HepG2 (cell line): ENCODE results near the gene GALNT18. TPM values are rescaled to one million over a fixed set of nuclear protein-coding genes. Genes with fewer than 3 reads are reported as not detected.

Source experiments
- ATAC-seq: fragments of 200-7000 bp; cut with Tn5 transposase; 3 replicates; pipeline ENCODE4 v1.9.1; 2020; ENCODE audit warnings: mild to moderate bottlenecking, moderate library complexity
- BruUV-seq: library from RNA; stranded (reverse); fragments of 400-500 nt; replicated peaks from 2 replicates; lab custom pipeline; 2021; lab: Mats Ljungman, UMichigan
- CTCF ChIA-PET: fragments of 300-600 bp; formaldehyde crosslinking; extraction: SDS; loops from one replicate; lab custom pipeline; 2021; ENCODE audit warnings: low total read pairs, inconsistent platforms, low intra/inter-chr PET ratio; lab: Yijun Ruan, JAX
- POLR2A ChIA-PET: fragments of 350-600 bp; sonication (Branson Sonifier 250); formaldehyde crosslinking; loops from one replicate; lab custom pipeline; 2020; ENCODE audit warnings: antibody characterized with exemption, inconsistent platforms; lab: Yijun Ruan, JAX
- DNase-seq: peaks from one replicate; pipeline ENCODE4 v3.0.0-alpha.2; 2015; ENCODE audit warnings: low spot score
- FAIRE-seq: peaks from 3 replicates; lab custom pipeline; 2011; peaks lifted over from hg19 to GRCh38; lab: Jason Lieb, UNC
- H2AFZ ChIP-seq: one replicate; pipeline ENCODE4 v1.6.1; 2011; ENCODE audit warnings: low read length, inconsistent platforms
- H3K27ac ChIP-seq: fragments of 300-600 bp; 3 replicates; pipeline ENCODE4 v1.8.0; 2011; ENCODE audit warnings: mixed run types, mild to moderate bottlenecking, mixed read lengths, low read length, inconsistent platforms; ENCODE audit not compliant: insufficient read depth; ENCODE audit errors: extremely low read length
- H3K27me3 ChIP-seq, 2 experiments: fragments of 200-600 bp in 1 of 2; 2 replicates in 1 of 2; 3 replicates in 1 of 2; pipeline versions ENCODE4 v1.6.0 to v1.8.0; 2011; ENCODE audit warnings: low read length in 2 of 2, mild to moderate bottlenecking in 2 of 2, moderate library complexity in 2 of 2, inconsistent platforms in 1 of 2; ENCODE audit not compliant: insufficient read depth in 2 of 2, control insufficient read depth in 1 of 2
- H3K36me3 ChIP-seq, 2 experiments: fragments of 200-600 bp in 1 of 2; replicated peaks in 1 of 2; 2 replicates in 1 of 2; 3 replicates in 1 of 2; pipeline versions ENCODE4 v1.5.1 to v1.8.0; 2011; ENCODE audit warnings: low read length in 2 of 2, inconsistent platforms in 1 of 2; ENCODE audit not compliant: insufficient read depth in 2 of 2, control insufficient read depth in 1 of 2
- H3K4me1 ChIP-seq: 2 replicates; pipeline ENCODE4 v1.5.1; 2012; ENCODE audit warnings: low read length, inconsistent platforms; ENCODE audit not compliant: insufficient read depth
- H3K4me2 ChIP-seq: 2 replicates; pipeline ENCODE4 v1.6.0; 2011; ENCODE audit warnings: low read depth, low read length, inconsistent platforms
- H3K4me3 ChIP-seq, 3 experiments: fragments of 200-600 bp in 1 of 3; sonication (generic), shearing (Covaris generic) in 1 of 3; replicated peaks in 1 of 3; 2 replicates each; pipeline ENCODE4 v1.5.1; 2011 to 2016; ENCODE audit warnings: low read length in 3 of 3, inconsistent platforms in 2 of 3, low read depth in 2 of 3, mild to moderate bottlenecking in 2 of 3, control low read depth in 1 of 3, mixed read lengths in 1 of 3; ENCODE audit not compliant: insufficient read depth in 1 of 3
- H3K79me2 ChIP-seq: one replicate; pipeline ENCODE4 v1.6.1; 2011; ENCODE audit warnings: low read length, inconsistent platforms; ENCODE audit not compliant: insufficient read depth
- H3K9ac ChIP-seq: 2 replicates; pipeline ENCODE4 v1.6.0; 2011; ENCODE audit warnings: mild to moderate bottlenecking, low read depth, low read length, inconsistent platforms; ENCODE audit not compliant: insufficient read depth
- H3K9me3 ChIP-seq: 2 replicates; pipeline ENCODE4 v1.5.1; 2012; ENCODE audit warnings: mild to moderate bottlenecking, low read length
- H4K20me1 ChIP-seq: 2 replicates; pipeline ENCODE4 v1.6.0; 2011; ENCODE audit warnings: inconsistent platforms, mild to moderate bottlenecking, low read length, moderate library complexity; ENCODE audit not compliant: insufficient read depth
- DNMT3B ChIP-seq: conservative IDR thresholded peaks from 2 replicates; pipeline ENCODE4 v1.6.1; 2016; ENCODE audit warnings: missing biosample characterization, control low read depth
- FOXA3 ChIP-seq: IDR thresholded peaks from 2 replicates; pipeline ENCODE4 v1.6.1; 2016; ENCODE audit warnings: missing genetic modification reagents, missing compliant biosample characterization
- HIVEP1 ChIP-seq: sonication (generic); formaldehyde crosslinking; IDR thresholded peaks from 2 replicates; pipeline ENCODE4 v1.4.0; 2020; ENCODE audit warnings: mild to moderate bottlenecking, missing genetic modification reagents
- HOXA7 ChIP-seq: sonication (generic); formaldehyde crosslinking; IDR thresholded peaks from 2 replicates; pipeline ENCODE4 v1.8.1; 2022; ENCODE audit warnings: mild to moderate bottlenecking, missing genetic modification reagents, moderate library complexity
- KMT2A ChIP-seq: sonication (generic); formaldehyde crosslinking; IDR thresholded peaks from 2 replicates; pipeline ENCODE4 v1.4.0; 2020; ENCODE audit warnings: missing genetic modification reagents
- MTF1 ChIP-seq: sonication (generic); formaldehyde crosslinking; IDR thresholded peaks from 2 replicates; pipeline ENCODE4 v1.5.0; 2020; ENCODE audit warnings: missing genetic modification reagents
- PHF5A ChIP-seq: IDR thresholded peaks from one replicate; pipeline ENCODE4 v1.6.1; 2018; ENCODE audit warnings: low read depth, missing genetic modification reagents; ENCODE audit not compliant: unreplicated experiment
- ZBTB3 ChIP-seq: sonication (generic); formaldehyde crosslinking; IDR thresholded peaks from 2 replicates; pipeline ENCODE4 v1.4.0; 2020; ENCODE audit warnings: low read depth, mild to moderate bottlenecking, moderate library complexity, missing genetic modification reagents, borderline replicate concordance
- ZNF563 ChIP-seq: sonication (generic); formaldehyde crosslinking; IDR thresholded peaks from 2 replicates; pipeline ENCODE4 v1.8.0; 2022; ENCODE audit warnings: mild to moderate bottlenecking, moderate library complexity, missing genetic modification reagents
- ZNF792 ChIP-seq: IDR thresholded peaks from 2 replicates; pipeline ENCODE4 v1.6.1; 2016
- WGBS: methylation state at CpG from one replicate; pipeline ENCODE4 v1.1.6; 2017; ENCODE audit warnings: low lambda C conversion rate; 5-methylcytosine and 5-hydroxymethylcytosine counted together
- in situ Hi-C: cut with HindIII; loops from 2 replicates; pipeline ENCODE4 v1.10.0; 2017; ENCODE audit warnings: low pct_unique_long_range_greater_than_20kb; ENCODE audit not compliant: extremely low pct_ligation_motif_present
- intact Hi-C: fragments of 100-400 bp; cut with micrococcal nuclease; formaldehyde crosslinking; loops from one replicate; pipeline ENCODE4 v1.10.0; 2022; ENCODE audit not compliant: unreplicated experiment
- polyA plus RNA-seq, 8 experiments: library from polyadenylated mRNA; depleted of rRNA in 3 of 8; stranded (reverse) in 7 of 8; unstranded in 1 of 8; fragments of >200 nt; fragmentation: Illumina TruSeq in 4 of 8; extraction: Trizol in 4 of 8; gene quantifications; 2 replicates each; pipeline versions ENCODE4 v1.2.1 to v1.2.3, GENCODE V29; 2011 to 2016; ENCODE audit warnings: low read depth in 4 of 8, missing spikeins in 1 of 8, mixed read lengths in 1 of 8; ENCODE audit not compliant: insufficient read depth in 1 of 8
- total RNA-seq, 5 experiments: library from RNA; depleted of rRNA; stranded (reverse); fragments of >200 nt; fragmentation: Illumina TruSeq; extraction: Trizol; gene quantifications; 2 replicates each; pipeline ENCODE4 v1.2.3, GENCODE V29; 2016; ENCODE audit warnings: low read depth in 1 of 5
- TF ChIP-seq, protein P1 (sequence below): sonication (generic); formaldehyde crosslinking; IDR thresholded peaks from 2 replicates; pipeline ENCODE4 v1.8.0; 2023; ENCODE audit warnings: mild to moderate bottlenecking, missing genetic modification reagents
- TF ChIP-seq, protein P2 (sequence below): sonication (generic); formaldehyde crosslinking; IDR thresholded peaks from 2 replicates; pipeline ENCODE4 v1.4.0; 2020; ENCODE audit warnings: missing genetic modification reagents

Gene GALNT18
- total and polyA plus RNA-seq, 2 of the 13 experiments (the other 11 are each of a cell fraction or from before 2014, with no cell fraction given) = 0.11 TPM; not detected in 1

DNA sequence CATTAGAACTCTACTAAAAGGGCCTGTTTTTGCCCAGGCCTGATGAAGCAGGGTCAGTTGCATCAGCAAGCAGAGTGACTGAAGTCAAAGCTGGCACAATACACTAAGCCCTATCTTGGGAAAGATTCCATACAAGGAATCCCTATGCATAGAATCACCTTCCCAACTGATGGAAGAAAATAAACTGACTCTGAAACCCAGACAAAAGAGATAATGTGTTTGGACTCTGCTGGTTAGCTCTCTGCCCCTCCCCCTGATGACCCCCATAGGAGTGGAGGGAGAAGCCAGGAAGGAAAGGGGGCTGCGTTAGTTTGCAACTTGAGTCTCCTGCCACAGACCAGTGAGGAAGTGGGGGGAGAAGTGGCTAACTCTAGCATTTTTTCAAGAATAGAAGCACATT lies 32.9 kb downstream of the GALNT18 start:
- Histone ChIP-seq H3K4me3 (no peak overlapping the region), H3K36me3 (no peaks in the 10 kb centered on the region), H3K9ac (no peak overlapping the region), H2AFZ (no peak overlapping the region), H4K20me1 (no peaks in the 10 kb centered on the region)
- WGBS = 0% methylated on average over 1 of the region's 1 CpG
- no peak for TF ChIP-seq ZNF563 (CRISPR knock-in tag)
- TF ChIP-seq DNMT3B (CRISPR knock-in tag) = no peak
- TF ChIP-seq KMT2A (CRISPR knock-in tag) = no peak
- no peak for TF ChIP-seq HIVEP1 (CRISPR knock-in tag)
- no peak for TF ChIP-seq ZBTB3 (CRISPR knock-in tag)
- TF ChIP-seq MTF1 (CRISPR knock-in tag) = no peak
- TF ChIP-seq, protein P1, sequence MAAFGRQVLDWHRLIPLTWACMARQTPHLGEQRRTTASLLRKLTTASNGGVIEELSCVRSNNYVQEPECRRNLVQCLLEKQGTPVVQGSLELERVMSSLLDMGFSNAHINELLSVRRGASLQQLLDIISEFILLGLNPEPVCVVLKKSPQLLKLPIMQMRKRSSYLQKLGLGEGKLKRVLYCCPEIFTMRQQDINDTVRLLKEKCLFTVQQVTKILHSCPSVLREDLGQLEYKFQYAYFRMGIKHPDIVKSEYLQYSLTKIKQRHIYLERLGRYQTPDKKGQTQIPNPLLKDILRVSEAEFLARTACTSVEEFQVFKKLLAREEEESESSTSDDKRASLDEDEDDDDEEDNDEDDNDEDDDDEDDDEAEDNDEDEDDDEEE = no peak
- TF ChIP-seq, protein P2, sequence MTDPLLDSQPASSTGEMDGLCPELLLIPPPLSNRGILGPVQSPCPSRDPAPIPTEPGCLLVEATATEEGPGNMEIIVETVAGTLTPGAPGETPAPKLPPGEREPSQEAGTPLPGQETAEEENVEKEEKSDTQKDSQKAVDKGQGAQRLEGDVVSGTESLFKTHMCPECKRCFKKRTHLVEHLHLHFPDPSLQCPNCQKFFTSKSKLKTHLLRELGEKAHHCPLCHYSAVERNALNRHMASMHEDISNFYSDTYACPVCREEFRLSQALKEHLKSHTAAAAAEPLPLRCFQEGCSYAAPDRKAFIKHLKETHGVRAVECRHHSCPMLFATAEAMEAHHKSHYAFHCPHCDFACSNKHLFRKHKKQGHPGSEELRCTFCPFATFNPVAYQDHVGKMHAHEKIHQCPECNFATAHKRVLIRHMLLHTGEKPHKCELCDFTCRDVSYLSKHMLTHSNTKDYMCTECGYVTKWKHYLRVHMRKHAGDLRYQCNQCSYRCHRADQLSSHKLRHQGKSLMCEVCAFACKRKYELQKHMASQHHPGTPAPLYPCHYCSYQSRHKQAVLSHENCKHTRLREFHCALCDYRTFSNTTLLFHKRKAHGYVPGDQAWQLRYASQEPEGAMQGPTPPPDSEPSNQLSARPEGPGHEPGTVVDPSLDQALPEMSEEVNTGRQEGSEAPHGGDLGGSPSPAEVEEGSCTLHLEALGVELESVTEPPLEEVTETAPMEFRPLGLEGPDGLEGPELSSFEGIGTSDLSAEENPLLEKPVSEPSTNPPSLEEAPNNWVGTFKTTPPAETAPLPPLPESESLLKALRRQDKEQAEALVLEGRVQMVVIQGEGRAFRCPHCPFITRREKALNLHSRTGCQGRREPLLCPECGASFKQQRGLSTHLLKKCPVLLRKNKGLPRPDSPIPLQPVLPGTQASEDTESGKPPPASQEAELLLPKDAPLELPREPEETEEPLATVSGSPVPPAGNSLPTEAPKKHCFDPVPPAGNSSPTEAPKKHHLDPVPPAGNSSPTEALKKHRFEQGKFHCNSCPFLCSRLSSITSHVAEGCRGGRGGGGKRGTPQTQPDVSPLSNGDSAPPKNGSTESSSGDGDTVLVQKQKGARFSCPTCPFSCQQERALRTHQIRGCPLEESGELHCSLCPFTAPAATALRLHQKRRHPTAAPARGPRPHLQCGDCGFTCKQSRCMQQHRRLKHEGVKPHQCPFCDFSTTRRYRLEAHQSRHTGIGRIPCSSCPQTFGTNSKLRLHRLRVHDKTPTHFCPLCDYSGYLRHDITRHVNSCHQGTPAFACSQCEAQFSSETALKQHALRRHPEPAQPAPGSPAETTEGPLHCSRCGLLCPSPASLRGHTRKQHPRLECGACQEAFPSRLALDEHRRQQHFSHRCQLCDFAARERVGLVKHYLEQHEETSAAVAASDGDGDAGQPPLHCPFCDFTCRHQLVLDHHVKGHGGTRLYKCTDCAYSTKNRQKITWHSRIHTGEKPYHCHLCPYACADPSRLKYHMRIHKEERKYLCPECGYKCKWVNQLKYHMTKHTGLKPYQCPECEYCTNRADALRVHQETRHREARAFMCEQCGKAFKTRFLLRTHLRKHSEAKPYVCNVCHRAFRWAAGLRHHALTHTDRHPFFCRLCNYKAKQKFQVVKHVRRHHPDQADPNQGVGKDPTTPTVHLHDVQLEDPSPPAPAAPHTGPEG (CRISPR knock-in tag) = no peak
- TF ChIP-seq ZNF792 (CRISPR knock-in tag) = no peak
- no peak for TF ChIP-seq HOXA7
- TF ChIP-seq FOXA3 (CRISPR knock-in tag) = no peak
- no peak for TF ChIP-seq PHF5A (CRISPR knock-in tag)
- TF ChIP-seq, all 625 proteins: peak for 0
- H3K4me1 ChIP-seq = no peaks in the 10 kb centered on the region
- intact Hi-C loops (no loop called here), in situ Hi-C loops (no loop called here)
- BruUV-seq = no TSS peak
- ChIA-PET CTCF (no interaction called here), POLR2A (no interaction called here)
- H3K27ac ChIP-seq = no peak overlapping the region
- FAIRE-seq (no peak), ATAC-seq (no peak), DNase-seq (no peak)
- H3K4me2 ChIP-seq = no peak overlapping the region
- H3K9me3 ChIP-seq = no peaks in the 10 kb centered on the region
- 0 out of 5 replicates have a peak, but pooled peaks cover 0 to 6% of the 10 kb centered on the region in 2 experiments for H3K27me3 ChIP-seq
- H3K79me2 ChIP-seq = no peaks in the 10 kb centered on the region
